HepG2 (cell line): ENCODE results near the gene MEF2A. TPM values are rescaled to one million over a fixed set of nuclear protein-coding genes. Genes with fewer than 3 reads are reported as not detected.

Experiments used
- CC2D1A ChIP-seq: sonication (generic); formaldehyde crosslinking; IDR thresholded peaks from 2 replicates; pipeline ENCODE4 v1.8.1; 2023; ENCODE audit warnings: mild to moderate bottlenecking, missing genetic modification reagents
- DR1 ChIP-seq: sonication (generic); formaldehyde crosslinking; IDR thresholded peaks from 2 replicates; pipeline ENCODE4 v1.8.0; 2021; ENCODE audit warnings: mild to moderate bottlenecking, missing genetic modification reagents, inconsistent platforms
- ETV6 ChIP-seq: sonication (generic); formaldehyde crosslinking; conservative IDR thresholded peaks from 2 replicates; pipeline ENCODE4 v1.4.0; 2020; ENCODE audit warnings: missing genetic modification reagents
- KDM1A ChIP-seq: IDR thresholded peaks from 2 replicates; pipeline ENCODE4 v1.6.1; 2016; ENCODE audit warnings: missing compliant biosample characterization
- KLF12 ChIP-seq: sonication (generic); formaldehyde crosslinking; IDR thresholded peaks from 2 replicates; pipeline ENCODE4 v1.4.0; 2020; ENCODE audit warnings: missing genetic modification reagents, borderline replicate concordance
- MED13 ChIP-seq: sonication (generic); formaldehyde crosslinking; IDR thresholded peaks from 2 replicates; pipeline ENCODE4 v1.5.0; 2020; ENCODE audit warnings: missing genetic modification reagents
- NR3C1 ChIP-seq: sonication (generic); formaldehyde crosslinking; IDR thresholded peaks from 2 replicates; pipeline ENCODE4 v1.4.0; 2020; ENCODE audit warnings: missing genetic modification reagents
- SETDB1 ChIP-seq: sonication (generic); formaldehyde crosslinking; IDR thresholded peaks from 2 replicates; pipeline ENCODE4 v1.5.1; 2020; ENCODE audit warnings: missing genetic modification reagents, mild to moderate bottlenecking, borderline replicate concordance
- SNRNP70 ChIP-seq: fragments of 200-400 bp; formaldehyde crosslinking; IDR thresholded peaks from 2 replicates; pipeline ENCODE4 v1.6.1; 2017; ENCODE audit warnings: mild to moderate bottlenecking, low read depth, low read length, moderate library complexity
- SRSF9 ChIP-seq: fragments of 200-400 bp; formaldehyde crosslinking; IDR thresholded peaks from 2 replicates; pipeline ENCODE4 v1.6.1; 2018; ENCODE audit warnings: borderline replicate concordance, mild to moderate bottlenecking, low read depth, low read length; ENCODE audit not compliant: insufficient read depth, poor library complexity, severe bottlenecking
- TEAD3 ChIP-seq: optimal IDR thresholded peaks from 2 replicates; pipeline ENCODE3; 2016; ENCODE audit warnings: borderline replicate concordance
- ZNF256 ChIP-seq: sonication (generic); formaldehyde crosslinking; conservative IDR thresholded peaks from 2 replicates; pipeline ENCODE4 v1.4.0; 2020; ENCODE audit warnings: missing genetic modification reagents
- ZNF331 ChIP-seq: sonication (generic); formaldehyde crosslinking; IDR thresholded peaks from 2 replicates; pipeline ENCODE4 v1.4.0; 2020; ENCODE audit warnings: missing genetic modification reagents
- ZNF333 ChIP-seq: sonication (generic); formaldehyde crosslinking; IDR thresholded peaks from 2 replicates; pipeline ENCODE4 v1.4.0; 2020; ENCODE audit warnings: mild to moderate bottlenecking, missing genetic modification reagents, borderline replicate concordance
- ZNF44 ChIP-seq: sonication (generic); formaldehyde crosslinking; IDR thresholded peaks from 2 replicates; pipeline ENCODE4 v1.5.1; 2020; ENCODE audit warnings: mild to moderate bottlenecking, missing genetic modification reagents
- ZNF616 ChIP-seq: sonication (generic); formaldehyde crosslinking; IDR thresholded peaks from 2 replicates; pipeline ENCODE4 v1.5.0; 2020; ENCODE audit warnings: low read depth, mild to moderate bottlenecking, missing genetic modification reagents
- ZNF782 ChIP-seq: sonication (generic); formaldehyde crosslinking; IDR thresholded peaks from 2 replicates; pipeline ENCODE4 v1.4.0; 2020; ENCODE audit warnings: missing genetic modification reagents, mild to moderate bottlenecking, borderline replicate concordance
- ZNF839 ChIP-seq: sonication (generic); formaldehyde crosslinking; IDR thresholded peaks from 2 replicates; pipeline ENCODE4 v1.4.0; 2020; ENCODE audit warnings: missing genetic modification reagents, mild to moderate bottlenecking, borderline replicate concordance
- ZSCAN21 ChIP-seq: sonication (generic); formaldehyde crosslinking; IDR thresholded peaks from 2 replicates; pipeline ENCODE4 v1.8.0; 2022; ENCODE audit warnings: mild to moderate bottlenecking, missing genetic modification reagents, moderate library complexity, borderline replicate concordance
- polyA plus RNA-seq, 8 experiments: library from polyadenylated mRNA; depleted of rRNA in 3 of 8; stranded (reverse) in 7 of 8; unstranded in 1 of 8; fragments of >200 nt; fragmentation: Illumina TruSeq in 4 of 8; extraction: Trizol in 4 of 8; gene quantifications; 2 replicates each; pipeline versions ENCODE4 v1.2.1 to v1.2.3, GENCODE V29; 2011 to 2016; ENCODE audit warnings: low read depth in 4 of 8, missing spikeins in 1 of 8, mixed read lengths in 1 of 8; ENCODE audit not compliant: insufficient read depth in 1 of 8
- total RNA-seq, 5 experiments: library from RNA; depleted of rRNA; stranded (reverse); fragments of >200 nt; fragmentation: Illumina TruSeq; extraction: Trizol; gene quantifications; 2 replicates each; pipeline ENCODE4 v1.2.3, GENCODE V29; 2016; ENCODE audit warnings: low read depth in 1 of 5
- TF ChIP-seq, protein P1 (sequence below): sonication (generic); formaldehyde crosslinking; IDR thresholded peaks from 2 replicates; pipeline ENCODE4 v1.8.1; 2023; ENCODE audit warnings: mild to moderate bottlenecking, missing genetic modification reagents, borderline replicate concordance
- TF ChIP-seq, protein P2 (sequence below): sonication (generic); formaldehyde crosslinking; IDR thresholded peaks from 2 replicates; pipeline ENCODE4 v1.4.0; 2020; ENCODE audit warnings: mild to moderate bottlenecking, missing genetic modification reagents
- TF ChIP-seq, protein P3 (sequence below): sonication (generic); formaldehyde crosslinking; IDR thresholded peaks from 2 replicates; pipeline ENCODE4 v1.8.0; 2022; ENCODE audit warnings: mild to moderate bottlenecking, missing genetic modification reagents; ENCODE audit not compliant: insufficient replicate concordance

MEF2A gene
- total and polyA plus RNA-seq, 2 of the 13 experiments (the other 11 are each of a cell fraction or from before 2014, with no cell fraction given) = 15.2 to 24.4 TPM

DNA sequence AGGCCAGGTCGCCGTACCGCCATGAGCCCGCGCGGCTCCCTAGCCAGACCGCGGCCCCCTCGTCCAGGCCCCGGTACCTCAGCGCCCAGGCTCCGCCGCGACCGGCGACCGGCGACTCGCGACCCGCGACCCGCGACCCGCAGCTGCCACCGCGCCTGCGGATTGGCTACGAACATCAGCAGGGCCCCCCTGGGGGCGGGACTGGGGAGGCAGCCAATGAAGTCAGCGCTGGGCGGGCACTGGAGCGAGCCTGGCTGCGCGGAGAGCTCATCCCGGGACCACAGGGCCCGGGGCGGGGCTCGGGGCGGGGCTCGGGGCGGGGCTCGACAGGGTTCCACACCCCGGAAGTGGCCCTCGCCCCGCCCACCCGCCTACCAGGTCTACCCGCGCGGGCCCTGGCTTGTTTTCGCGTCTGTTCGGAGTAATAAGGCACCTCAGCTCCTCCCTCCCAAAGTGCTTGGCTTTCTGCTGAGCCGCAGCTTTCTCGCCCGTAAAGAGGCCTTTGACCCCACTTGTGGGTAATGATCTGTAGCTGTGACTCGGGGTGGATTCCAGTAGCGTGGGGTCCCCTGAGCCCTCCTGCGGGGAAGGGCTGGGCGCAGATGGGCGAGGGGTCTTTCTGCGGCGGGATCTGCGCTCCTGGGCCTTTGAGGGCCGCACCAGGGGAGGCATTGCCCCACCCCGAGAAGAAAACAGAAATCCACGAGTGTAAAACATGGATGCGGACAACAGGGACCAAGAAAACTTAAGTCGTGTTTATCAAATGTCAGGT lies 167.7 kb downstream of the MEF2A start, which contains the start of gene LYSMD4 (continued):
- TF ChIP-seq, protein P1, sequence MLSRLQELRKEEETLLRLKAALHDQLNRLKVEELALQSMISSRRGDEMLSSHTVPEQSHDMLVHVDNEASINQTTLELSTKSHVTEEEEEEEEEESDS (CRISPR knock-in tag) = no peak
- TF ChIP-seq ZNF782 (CRISPR knock-in tag) (no peak), ETV6 (CRISPR knock-in tag) (no peak), ZSCAN21 (CRISPR knock-in tag) (0 out of 2 replicates have a peak, but pooled peaks have one; percentile 16), CC2D1A (CRISPR knock-in tag) (no peak), SNRNP70 (no peak), ZNF256 (no peak), KDM1A (CRISPR knock-in tag) (no peak), ZNF44 (no peak), SRSF9 (no peak), ZNF616 (CRISPR knock-in tag) (no peak), ZNF333 (CRISPR knock-in tag) (no peak), SETDB1 (no peak), ZNF839 (CRISPR knock-in tag) (no peak), KLF12 (CRISPR knock-in tag) (no peak), DR1 (no peak), TEAD3 (CRISPR knock-in tag) (no peak), NR3C1 (no peak), MED13 (CRISPR knock-in tag) (no peak), ZNF331 (CRISPR knock-in tag) (no peak; the same call in 1 of the 2 replicates)
- TF ChIP-seq, protein P2, sequence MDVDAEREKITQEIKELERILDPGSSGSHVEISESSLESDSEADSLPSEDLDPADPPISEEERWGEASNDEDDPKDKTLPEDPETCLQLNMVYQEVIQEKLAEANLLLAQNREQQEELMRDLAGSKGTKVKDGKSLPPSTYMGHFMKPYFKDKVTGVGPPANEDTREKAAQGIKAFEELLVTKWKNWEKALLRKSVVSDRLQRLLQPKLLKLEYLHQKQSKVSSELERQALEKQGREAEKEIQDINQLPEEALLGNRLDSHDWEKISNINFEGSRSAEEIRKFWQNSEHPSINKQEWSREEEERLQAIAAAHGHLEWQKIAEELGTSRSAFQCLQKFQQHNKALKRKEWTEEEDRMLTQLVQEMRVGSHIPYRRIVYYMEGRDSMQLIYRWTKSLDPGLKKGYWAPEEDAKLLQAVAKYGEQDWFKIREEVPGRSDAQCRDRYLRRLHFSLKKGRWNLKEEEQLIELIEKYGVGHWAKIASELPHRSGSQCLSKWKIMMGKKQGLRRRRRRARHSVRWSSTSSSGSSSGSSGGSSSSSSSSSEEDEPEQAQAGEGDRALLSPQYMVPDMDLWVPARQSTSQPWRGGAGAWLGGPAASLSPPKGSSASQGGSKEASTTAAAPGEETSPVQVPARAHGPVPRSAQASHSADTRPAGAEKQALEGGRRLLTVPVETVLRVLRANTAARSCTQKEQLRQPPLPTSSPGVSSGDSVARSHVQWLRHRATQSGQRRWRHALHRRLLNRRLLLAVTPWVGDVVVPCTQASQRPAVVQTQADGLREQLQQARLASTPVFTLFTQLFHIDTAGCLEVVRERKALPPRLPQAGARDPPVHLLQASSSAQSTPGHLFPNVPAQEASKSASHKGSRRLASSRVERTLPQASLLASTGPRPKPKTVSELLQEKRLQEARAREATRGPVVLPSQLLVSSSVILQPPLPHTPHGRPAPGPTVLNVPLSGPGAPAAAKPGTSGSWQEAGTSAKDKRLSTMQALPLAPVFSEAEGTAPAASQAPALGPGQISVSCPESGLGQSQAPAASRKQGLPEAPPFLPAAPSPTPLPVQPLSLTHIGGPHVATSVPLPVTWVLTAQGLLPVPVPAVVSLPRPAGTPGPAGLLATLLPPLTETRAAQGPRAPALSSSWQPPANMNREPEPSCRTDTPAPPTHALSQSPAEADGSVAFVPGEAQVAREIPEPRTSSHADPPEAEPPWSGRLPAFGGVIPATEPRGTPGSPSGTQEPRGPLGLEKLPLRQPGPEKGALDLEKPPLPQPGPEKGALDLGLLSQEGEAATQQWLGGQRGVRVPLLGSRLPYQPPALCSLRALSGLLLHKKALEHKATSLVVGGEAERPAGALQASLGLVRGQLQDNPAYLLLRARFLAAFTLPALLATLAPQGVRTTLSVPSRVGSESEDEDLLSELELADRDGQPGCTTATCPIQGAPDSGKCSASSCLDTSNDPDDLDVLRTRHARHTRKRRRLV = no peak
- TF ChIP-seq, protein P3, sequence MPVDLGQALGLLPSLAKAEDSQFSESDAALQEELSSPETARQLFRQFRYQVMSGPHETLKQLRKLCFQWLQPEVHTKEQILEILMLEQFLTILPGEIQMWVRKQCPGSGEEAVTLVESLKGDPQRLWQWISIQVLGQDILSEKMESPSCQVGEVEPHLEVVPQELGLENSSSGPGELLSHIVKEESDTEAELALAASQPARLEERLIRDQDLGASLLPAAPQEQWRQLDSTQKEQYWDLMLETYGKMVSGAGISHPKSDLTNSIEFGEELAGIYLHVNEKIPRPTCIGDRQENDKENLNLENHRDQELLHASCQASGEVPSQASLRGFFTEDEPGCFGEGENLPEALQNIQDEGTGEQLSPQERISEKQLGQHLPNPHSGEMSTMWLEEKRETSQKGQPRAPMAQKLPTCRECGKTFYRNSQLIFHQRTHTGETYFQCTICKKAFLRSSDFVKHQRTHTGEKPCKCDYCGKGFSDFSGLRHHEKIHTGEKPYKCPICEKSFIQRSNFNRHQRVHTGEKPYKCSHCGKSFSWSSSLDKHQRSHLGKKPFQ (CRISPR knock-in tag) = no peak
